GM21737 (cell line): ENCODE results near the gene UROC1.

Source experiments
- ATAC-seq: cut with Tn5 transposase; IDR thresholded peaks from one replicate; pipeline ENCODE4 v1.9.1; 2021; ENCODE audit warnings: mild to moderate bottlenecking, moderate library complexity; ENCODE audit not compliant: unreplicated experiment

Gene UROC1

DNA sequence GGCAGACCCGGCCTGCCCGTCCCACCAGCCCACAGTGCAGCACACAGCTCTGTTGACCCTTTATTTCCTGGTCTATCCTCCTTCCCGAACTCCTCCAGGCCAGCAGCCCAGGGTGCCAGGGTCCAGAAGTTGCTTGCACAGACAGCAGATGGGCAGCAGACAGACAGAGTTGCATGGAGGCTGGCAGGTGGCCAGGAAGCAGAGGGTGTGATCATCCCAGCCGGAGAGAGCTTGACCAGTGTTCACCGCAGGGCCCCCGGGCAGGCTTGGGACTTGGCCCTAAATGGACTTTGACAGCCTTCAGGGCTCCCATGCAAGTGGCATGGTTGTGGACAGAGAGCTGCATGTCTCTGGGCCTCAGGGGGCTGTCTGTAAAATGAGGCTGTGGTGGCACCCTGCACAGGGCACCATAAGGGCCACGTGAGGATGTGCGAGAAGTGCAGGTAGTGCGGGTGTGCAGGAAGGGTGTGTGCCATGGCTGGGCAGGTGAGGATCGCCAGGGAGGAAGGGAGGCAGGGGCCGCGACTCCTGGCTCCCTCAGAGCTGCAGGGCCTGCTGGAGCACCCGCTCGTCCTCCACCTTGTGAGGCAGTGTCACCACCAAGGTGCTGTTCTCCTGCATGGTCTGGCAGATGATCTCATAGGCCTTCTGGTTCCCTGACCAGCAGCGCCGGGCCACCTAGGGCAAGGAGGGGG, 35.6 kb downstream of the UROC1 start:
- no peak for ATAC-seq

DNA sequence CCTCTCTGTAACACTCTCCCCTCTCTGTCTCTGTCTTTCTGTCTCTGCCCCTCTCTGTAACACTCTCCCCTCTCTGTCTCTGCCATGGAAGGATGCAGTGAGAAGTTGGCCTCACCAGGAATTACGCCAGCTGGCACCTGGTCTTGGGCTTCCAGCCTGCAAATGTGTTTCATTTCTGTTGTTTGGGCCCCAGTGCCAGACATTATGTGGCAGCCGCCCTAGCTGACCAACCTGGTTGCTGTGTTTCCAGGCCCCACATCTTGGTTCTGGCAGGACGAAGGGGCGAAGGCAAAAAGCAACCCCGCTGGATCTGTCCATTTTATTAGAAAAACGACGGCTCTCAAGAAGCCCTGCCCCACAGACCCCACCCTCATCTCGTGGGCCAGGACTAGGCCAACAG, 36.7 kb downstream of the UROC1 start:
- ATAC-seq = no peak

DNA sequence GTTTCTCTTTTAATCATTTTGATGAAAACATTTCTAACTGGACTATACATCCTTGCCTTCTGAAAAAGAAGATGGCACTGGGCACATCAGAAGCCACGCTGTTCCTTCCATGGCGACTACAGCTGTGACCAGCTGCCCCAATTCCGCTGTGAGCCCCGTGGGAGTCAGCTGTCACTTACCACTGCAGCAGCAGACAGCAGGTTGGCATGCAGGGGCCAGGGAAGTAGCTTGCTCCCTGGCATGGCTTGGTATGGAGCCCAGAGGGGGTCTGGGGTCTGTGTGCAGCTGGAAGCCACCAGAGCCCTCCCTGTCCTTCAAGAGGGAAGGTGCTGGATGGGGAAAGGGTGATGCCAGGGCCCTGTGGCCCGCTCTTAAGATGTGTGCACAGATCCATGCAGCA, 37.4 kb downstream of the UROC1 start:
- no peak for ATAC-seq

DNA sequence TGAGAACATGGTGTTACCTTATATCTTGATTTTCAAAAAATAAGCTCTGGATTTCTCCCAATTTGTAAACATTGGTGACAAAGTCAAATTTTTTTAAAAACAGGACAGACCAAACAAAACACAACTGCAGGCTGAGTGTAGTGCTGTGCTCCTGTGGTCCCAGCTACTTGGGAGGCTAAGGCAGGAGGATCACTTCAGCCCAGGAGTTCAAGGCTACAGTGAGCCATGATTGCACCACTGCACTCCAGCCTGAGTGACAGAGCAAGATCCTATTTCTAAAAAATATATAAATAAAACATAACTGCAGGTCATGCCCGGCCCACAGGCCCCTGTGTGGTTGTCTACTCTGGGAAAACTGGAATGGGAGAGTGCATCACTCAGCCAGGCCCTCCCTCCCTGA, 37.9 kb downstream of the UROC1 start:
- no peak for ATAC-seq

DNA sequence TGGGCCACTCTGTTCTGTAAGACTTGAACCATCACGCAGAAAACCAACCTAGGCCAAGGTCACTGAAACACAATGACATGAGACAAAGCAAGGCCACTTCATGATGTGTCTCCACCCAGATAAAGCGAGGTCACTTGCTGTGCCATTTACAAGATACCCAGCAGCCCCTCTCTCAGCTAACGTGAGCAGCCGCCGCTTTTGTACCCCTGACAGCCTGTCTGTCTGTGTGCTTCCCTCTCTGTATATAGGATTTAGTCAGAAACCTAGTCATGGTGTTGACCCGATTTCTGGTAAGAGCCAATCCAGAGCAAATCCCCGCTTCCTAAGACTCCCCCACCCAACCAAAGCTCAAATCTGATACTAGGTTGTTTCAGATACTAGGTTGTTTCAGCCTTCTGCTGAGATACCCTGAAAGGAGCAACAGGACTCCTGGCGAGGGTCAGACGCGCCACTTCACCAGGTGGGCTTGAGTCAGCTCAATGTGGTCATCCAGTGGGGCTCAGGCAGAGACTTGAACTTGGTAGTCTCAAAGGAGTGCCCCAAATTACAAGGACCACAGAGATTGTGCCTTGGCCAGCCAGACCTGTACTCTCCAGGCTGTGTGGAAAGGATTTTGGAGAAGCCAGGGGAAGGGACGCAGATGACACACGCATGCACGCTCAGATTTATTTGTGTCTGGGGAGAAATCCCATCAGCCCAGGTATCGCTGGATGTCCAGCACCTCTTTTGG, 38.8 kb downstream of the UROC1 start:
- no peak for ATAC-seq

DNA sequence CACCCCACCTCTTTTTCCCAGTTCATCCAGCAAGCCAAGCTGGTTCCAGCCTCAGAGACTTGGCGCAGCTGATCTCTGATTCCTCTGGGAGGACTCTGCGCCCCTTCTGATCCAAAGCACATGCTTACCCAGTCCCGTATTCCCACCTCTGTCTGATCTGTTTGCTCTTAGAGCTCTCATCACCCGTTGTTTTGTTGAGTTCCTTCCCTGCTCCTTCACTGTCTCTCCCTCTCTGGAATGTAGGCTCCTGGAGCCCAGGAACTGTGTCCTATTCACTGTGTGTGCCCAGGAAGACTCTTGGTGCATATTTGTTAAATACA, 40.6 kb downstream of the UROC1 start:
- ATAC-seq = no peak

DNA sequence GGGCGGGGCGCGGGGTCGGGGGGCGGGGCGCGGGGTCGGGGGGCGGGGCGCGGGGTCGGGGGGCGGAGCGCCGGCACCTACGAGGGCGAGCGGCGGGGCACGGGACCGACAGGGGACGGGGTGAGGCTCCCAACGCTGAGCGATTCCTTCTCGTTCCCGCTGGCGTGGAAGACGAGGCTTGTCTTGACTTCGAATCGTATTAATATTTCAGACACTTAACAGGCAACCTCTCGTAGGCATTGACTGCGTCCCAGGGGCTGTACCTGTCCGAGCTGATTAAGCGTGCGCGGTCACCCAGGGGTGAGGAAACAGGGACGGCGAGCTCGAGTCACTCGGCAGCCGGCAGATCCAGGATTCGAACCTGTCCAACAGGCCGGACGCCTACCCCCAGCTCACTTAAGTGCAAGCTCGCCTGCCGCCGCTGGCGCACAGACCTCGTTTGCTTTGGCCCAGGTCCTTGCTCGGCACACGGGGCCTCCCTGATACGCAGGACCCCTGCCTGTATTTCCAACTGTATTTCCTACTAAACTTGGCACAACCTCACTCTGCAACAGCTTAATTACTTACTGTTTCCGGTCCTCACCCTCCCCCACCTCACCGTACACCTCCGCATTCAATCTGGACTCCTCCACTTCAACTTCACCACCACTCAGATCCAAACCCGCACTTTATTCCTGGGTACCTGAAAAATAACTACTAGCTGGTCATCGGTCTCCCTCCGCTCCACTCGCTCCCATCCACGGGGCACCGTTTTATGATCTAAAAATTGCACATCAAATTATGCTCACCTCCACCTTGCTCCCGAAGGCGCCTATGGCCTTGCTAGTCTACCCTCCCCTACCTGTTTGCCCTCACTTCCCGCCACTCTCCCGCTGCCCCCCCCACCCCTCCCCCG, 41.2 kb downstream of the UROC1 start:
- ATAC-seq = peak; percentile 26

DNA sequence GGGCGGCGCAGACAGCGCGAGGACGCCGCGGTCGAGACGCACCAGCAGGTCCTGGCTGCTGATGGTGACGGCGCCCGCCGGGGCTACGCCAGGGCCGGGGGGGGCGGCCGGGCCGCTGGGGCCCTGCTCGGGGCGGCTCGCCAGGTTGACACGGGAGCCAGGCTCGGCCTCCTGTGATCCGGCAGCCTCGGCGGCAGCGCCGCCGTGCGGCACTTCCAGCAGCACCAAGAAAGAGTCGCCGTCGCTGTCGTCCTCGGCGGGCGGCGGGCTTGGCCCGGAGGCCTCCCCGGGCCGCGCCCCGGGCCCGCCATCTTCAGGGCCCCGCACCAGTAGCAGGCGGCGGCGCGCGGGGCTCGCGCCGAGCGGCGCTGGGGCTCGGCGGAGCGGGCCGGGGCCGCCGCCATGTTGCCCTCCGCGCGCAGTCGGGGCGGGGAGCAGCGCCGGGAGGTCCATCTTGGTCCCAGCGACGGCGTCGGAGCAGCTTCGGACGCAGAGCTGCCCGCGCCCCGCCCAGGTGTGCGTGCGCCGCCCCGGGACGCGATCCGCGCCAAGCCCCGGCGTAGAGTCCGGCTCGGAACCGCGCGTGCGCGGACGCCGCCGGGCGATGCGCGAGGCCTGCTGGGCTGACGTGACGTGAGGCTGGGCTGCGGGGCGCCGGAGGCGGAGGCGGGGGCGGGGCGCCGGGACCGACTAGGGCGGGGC, 42.0 kb downstream of the UROC1 start, which contains the start of gene ZXDC:
TSS of gene ZXDC (minus strand) at position 479 of the 702 bp plus-strand sequence. CDS start at position 453, 26 bp downstream.
- ATAC-seq = peak; percentile 73

DNA sequence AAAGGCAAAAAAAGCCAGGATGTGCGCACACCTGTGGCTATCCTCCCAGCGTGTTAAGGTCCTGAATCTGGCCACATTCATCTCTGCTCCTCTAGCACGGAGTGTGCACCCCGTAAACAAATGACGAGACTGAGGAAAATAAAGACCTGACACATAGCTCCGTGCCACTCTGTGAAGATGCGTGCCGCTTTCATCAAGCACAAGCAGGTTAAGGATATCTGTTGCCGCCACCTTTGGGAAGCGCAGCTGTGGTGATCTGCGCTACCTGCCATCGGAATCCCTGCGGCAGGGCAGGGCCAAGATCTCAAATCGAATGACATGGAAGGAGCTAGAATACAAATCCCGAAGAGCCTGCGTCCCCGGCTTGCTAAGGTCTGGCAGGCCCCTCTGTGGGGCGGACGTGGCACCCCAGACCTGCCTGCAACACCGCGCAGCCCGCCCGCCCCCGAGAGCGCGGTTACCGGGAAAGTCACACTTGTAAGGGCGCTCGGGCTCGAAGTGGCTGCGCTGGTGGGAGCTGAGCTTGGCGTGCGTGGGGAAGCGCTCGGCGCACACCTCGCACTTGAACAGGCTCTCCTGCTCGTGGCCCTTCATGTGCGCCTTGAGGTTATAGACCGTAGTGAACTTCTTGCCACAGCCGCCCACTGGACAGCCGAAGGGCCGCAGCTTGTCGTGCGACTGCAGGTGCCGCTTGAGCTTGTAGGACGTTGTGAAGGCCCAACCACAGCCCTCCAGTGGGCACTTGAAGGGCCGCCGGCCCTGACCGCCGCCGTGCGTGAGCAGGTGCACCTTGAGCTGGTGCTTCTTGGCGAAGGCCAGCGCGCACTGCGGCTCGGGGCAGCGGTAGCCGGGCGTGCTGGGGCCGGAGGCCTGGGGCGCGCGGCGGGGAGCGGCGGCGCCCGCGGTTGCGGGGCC, 42.8 kb downstream of the UROC1 start:
- ATAC-seq = peak; percentile 12

DNA sequence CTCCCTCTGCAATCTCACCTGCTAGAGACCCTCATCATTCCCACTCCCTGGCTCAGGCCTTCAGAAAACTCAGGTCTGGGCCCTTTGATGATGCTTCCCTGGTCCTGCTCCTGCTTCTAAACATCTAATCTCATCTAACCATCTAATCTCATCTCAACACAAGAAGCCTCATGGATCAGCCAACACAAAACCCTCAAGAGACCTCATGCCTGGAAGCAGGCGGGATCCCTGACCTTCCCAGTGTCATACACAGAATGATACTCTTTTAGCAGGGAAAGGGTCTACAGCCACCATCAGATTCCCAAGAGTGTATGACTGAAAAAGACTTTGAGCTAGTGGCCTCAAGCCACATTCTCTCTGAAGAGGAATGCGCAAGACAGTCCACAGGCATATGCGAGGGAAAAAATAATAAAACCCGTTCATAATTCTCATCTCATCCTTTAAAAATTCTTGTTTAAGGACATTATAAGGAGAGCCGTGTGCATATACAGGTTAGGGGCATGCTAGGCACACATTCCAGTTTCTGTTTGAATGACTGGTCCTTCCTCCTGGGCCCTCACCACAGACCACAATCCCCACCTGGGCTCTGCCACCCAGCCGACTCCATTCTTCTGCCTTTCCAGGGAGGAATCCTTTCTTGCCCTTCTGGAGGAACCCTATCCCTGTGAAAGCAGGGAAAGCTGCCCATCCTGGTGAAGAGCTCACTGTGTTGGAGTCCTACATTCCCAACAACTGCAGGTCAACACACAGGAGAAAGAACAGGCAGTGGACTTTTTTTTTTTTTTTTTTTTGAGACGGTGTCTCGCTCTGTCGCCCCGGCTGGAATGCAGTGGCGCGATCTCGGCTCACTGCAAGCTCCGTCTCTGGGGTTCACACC, 44.0 kb downstream of the UROC1 start:
- ATAC-seq = no peak

DNA sequence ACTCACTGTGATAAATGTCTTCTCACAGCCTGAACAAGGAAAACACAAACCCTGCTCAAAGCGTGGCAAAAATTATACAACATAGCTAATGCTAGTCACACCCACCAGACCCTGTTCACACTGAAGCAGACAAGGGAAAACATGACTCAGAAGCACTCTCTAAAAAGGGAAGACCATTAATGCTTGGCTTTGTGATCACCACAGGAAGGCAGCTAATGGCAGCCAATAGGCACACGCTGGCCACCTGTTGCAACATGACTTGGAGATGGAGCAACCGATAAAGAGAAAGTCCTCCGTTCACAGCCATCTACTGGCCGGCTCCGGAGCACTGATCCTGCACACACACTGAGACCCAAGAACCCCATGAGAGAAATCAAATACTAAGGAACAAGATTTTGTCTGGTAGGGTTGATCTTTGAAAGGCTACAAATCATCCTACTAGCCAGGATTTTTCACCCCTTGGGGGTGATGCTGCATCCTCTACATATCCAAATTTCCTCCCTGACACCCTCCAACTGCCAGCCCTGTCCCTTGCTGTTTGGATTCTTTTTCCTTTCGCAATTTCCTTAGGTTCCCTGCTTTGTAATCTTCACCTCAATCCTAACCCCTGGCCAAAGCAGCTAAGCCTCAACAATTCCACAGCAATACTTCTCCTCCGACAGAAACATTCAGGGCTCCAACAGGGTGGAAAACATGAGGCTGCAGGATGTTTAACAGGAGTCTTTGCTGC, 45.1 kb downstream of the UROC1 start:
- ATAC-seq = no peak

DNA sequence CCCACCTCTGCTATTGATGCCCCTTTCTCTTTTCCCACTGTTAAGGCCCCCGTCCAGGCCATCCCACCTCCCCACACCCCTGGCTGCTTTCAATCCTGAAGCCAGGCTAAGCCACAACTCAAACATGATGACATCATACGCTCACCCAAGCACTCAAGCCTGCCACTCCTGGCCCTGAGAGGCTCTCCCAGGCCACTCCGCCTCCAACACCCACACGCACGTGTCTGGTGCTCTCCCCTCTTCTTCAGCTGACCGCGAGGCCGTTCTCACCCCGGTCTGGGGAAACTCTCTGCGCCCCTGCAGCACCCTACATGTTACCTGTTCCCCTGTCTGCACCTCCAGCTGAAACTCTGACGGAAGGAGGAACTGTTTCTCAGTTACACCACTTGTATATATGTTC, 48.1 kb downstream of the UROC1 start:
- no peak for ATAC-seq

DNA sequence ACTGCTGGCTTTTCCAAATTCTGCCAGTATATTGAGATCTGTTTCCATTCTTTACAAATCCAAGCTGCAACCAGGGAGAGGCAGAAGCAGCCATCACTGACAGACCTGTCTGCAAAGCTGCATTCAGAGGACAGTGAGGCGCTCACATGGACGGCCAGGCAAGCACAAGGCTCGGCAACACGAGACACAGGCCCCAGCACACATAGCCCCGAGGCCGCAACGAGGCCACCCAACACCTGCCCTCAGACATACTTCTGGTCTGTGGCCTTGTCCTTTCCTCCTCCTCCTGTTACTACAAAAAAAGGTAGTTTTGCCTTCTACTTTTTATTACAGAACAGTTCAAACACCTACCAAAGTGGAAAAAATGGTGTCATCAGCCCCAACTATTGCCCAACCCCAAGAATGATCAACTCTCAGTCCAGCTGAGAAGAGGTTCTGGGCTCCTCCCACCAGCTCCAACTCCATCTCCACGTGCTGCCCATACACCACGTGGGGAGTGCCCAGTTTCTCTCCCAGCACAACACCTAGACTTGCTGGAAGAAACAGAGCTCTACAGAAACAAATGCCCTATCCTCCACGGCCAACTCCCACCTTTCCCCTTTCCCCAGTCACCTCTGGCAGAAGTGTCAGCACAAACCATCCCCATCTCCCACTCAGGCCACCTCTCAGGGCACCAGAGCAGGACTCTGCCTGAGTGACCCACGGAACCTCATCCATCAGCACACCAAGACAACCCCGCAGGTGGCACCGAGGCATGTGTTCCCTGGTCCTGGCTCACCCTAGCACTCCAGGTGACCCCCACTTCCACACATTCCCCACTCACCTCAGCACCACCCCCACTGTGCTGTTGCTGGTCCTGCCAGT, 49.3 kb downstream of the UROC1 start:
- no peak for ATAC-seq

DNA sequence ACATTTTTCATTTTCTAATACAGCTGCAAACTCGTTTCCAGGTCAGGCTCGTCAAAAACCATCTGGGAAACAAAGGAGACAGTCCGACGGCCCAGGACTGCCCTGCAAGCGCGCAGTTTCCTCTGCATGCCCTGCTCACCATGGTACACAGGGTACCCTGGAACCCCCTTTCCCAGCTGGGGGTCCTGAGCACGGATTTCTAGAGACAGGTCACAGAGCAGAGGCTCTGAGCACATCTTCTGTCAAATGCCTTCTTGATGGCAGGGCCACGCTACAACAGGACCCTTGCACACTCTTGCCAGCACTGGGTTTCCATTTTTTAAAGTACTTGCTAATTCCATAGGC, 50.0 kb downstream of the UROC1 start:
- ATAC-seq = no peak

DNA sequence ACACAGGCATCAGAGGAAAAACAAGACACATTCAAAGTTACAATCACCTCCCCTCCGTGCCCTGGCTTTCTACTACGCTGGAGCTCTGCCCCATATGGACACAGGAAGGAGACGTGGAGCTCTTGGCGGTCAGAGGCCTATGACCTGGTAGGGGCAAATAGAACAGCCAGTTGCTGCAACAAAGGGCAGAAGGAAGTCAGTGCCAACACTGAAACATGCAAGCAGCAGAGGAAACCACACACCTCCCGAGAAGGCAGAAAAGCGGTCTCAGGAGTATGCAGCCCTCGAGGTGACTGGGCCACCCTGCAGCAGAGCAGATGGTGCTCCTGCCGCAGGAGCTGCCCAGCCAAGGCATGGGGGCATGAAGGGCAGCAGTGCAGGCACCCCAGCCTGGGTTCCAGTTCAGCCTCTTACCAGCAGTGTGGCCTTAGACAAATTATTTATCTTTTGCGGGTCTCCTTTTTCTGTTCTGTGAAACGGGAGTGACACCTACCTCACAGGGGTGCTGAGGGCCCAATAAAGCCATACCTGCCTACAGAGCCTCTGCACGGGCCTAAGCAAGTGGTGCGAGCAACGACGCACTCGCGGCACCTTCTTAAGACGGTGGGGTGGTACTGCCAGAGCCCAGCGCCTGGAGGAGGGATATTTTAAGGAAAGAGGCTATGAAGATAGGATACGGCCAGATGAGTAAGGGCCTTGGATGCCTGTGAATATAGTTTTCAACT, 50.5 kb downstream of the UROC1 start:
- no peak for ATAC-seq

DNA sequence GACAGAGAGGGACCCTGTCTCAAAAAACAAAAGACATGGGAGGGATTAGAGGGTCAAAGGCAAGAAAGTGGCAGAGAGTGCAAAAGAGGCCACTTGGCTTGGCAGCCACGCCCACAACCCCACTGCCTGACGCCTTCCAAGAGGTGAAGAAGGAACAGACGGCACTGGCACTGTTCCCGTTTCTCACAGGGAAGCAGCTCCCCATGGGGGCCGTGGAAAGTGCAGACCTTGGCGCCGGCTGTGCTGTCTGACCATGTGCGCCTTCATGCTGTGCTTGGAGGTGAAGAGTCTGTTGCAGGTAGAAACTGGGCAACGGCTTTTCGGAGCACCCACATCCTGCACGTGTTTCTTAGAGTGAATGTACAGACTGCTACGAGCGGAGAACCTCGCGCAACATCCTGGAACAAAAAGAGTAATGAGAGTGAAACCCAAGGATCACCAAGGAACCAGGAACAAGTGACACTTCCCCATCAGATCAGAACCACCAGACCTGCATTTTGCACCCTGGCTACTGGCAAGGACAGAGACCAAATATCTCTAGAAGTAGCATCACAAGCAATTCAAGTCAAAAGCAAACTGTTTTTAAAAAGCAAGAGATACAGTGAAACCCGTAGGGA, 51.5 kb downstream of the UROC1 start:
- no peak for ATAC-seq
